GM13976 (cell line): ENCODE measurements around the gene RAB37.

ENCODE experiments used
- DNase-seq: peaks from one replicate; pipeline ENCODE4 v3.0.0; 2012; ENCODE audit warnings: low spot score
- in situ Hi-C: fragments of 300-500 bp; cut with MboI; formaldehyde crosslinking; loops from one replicate; pipeline ENCODE4 v1.12.0; 2022; ENCODE audit warnings: low sequenced_read_pairs, mixed read lengths, inconsistent platforms; ENCODE audit not compliant: unreplicated experiment
- TF ChIP-seq, protein P1 (sequence below): IDR thresholded peaks from 2 replicates; pipeline ENCODE4 v1.5.1; 2012; ENCODE audit warnings: borderline replicate concordance, mild to moderate bottlenecking; ENCODE audit not compliant: insufficient read depth; ENCODE audit errors: extremely low read depth, missing control alignments, control extremely low read depth

Gene RAB37

DNA sequence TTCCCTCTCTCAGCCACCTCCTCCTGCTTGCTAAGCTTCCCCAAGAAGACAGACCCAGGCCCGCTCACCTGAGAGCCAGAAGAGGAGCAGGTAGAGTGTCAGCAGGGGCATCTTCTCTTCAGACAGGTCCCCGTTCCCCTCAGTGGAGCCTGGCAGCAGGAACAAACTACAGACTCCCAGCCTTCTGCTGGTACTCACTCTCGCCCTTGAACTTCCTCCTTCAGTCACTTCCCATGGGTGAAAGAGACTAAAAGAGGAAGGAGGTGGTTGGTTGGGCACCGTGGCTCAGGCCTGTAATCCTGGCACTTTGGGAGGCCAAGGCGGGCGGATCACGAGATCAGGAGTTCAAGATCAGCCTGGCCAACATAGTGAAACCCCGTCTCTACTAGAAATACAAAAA is 24.3 kb upstream of the RAB37 start, which contains the start of gene CD300LF:
Gene CD300LF (minus strand): TSS at position 168 of the 400 bp plus-strand sequence. CDS start 57 bp downstream, at position 111.
- in situ Hi-C loops, result no loop called here
- no peak for DNase-seq
- TF ChIP-seq, protein P1, sequence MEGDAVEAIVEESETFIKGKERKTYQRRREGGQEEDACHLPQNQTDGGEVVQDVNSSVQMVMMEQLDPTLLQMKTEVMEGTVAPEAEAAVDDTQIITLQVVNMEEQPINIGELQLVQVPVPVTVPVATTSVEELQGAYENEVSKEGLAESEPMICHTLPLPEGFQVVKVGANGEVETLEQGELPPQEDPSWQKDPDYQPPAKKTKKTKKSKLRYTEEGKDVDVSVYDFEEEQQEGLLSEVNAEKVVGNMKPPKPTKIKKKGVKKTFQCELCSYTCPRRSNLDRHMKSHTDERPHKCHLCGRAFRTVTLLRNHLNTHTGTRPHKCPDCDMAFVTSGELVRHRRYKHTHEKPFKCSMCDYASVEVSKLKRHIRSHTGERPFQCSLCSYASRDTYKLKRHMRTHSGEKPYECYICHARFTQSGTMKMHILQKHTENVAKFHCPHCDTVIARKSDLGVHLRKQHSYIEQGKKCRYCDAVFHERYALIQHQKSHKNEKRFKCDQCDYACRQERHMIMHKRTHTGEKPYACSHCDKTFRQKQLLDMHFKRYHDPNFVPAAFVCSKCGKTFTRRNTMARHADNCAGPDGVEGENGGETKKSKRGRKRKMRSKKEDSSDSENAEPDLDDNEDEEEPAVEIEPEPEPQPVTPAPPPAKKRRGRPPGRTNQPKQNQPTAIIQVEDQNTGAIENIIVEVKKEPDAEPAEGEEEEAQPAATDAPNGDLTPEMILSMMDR, result no peak

GRCh38 chr17:74713171-74713755 is 23.8 kb upstream of the RAB37 start:
- in situ Hi-C loops, result no loop called here
- no peak for DNase-seq
- TF ChIP-seq, protein P1, result no peak

DNA sequence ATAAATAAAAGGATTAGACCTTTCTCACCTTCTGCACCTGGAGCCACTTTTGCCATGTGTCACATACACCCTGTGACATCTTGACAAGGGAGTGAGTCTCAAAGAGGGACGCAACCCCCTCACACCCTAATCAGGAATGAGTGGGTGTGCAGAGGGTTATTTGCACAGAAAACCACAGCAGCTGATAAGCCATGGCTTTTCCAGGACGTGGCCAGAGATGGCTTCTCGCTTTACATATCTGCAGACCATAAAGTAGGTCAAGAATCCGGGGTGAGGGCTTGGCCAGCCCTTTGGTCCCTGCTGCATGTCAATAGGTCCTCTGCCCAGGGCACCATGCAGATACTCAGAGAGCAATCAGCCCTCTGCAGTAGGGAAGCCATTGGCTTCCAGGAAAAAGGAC is 21.9 kb upstream of the RAB37 start:
- in situ Hi-C loops, result no loop called here
- no peak for DNase-seq
- TF ChIP-seq, protein P1, result no peak

- DNase-seq, result no peak
- TF ChIP-seq, protein P1, result no peak
- in situ Hi-C loops, result no loop called here
Measured at GRCh38 chr17:74720506-74720905, 16.6 kb upstream of the RAB37 start.

DNA sequence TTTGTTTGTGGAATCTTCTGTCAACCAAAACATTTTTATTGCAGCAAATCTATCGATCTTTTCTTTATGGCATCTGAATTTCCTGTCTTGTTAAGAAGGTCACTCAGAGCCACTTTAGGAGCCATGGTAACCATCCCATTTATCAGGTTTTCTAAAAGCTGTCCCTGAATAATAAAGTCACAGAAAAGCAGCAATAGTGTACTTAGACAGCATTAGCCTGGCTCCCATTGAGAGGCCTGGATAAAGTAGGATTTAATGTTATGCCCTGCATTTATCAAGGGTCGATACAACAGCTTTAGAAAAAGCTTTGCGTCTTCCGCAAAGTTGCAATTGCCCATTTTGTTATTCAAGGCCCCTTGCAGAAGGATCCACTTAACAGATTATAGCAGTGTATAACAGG is 14.3 kb upstream of the RAB37 start:
- TF ChIP-seq, protein P1, result no peak
- DNase-seq, result no peak
- in situ Hi-C loops, result no loop called here

DNA sequence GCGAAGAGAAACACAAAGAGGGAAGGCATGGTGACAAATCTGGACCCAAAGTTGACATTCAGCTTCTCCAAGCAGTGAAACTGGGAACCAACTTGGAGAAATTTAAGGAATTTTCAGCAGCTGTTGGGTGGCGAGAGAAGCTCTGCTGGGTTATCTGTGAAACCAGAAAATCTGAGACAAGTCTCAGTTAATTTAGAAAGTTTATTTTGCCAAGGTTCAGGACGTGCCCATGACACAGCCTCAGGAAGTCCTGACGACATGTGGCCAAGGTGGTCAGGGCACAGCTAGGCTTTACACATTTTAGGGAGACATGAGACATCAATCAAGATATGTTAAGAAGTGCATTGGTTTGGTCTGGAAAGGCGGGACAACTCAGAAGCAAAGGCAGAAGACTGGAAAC is 13.2 kb upstream of the RAB37 start:
- in situ Hi-C loops, result no loop called here
- TF ChIP-seq, protein P1, result no peak
- DNase-seq, result no peak
